DND-41 (cell line): Measurements from ENCODE around the gene AQP2.
"Not testable (repeated sequence)": the region's sequence is repeated elsewhere in the genome, so short reads cannot be mapped to it uniquely, and the experiment has no call there.

ENCODE experiments used
- CTCF ChIP-seq: IDR thresholded peaks from 2 replicates; pipeline ENCODE4 v1.5.1; 2012; ENCODE audit warnings: borderline replicate concordance, low read length, moderate library complexity, mild to moderate bottlenecking; ENCODE audit not compliant: poor library complexity, severe bottlenecking; ENCODE audit errors: extremely low read depth
- EZH2 ChIP-seq: IDR thresholded peaks from 3 replicates; pipeline ENCODE4 v1.6.1; 2012; ENCODE audit warnings: borderline replicate concordance, low read depth, mild to moderate bottlenecking, moderate library complexity, low read length, inconsistent platforms; ENCODE audit not compliant: severe bottlenecking

GRCh38 chr12:49989400-49989799 lies 38.9 kb downstream of the AQP2 start:
- not testable (repeated sequence) for TF ChIP-seq EZH2, CTCF
